Panc1 (cell line): Measurements from ENCODE around the gene FRRS1L.

Source experiments
- CTCF ChIP-seq: fragments of 450-650 bp; IDR thresholded peaks from 2 replicates; pipeline ENCODE4 v1.5.1; 2017; ENCODE audit warnings: mild to moderate bottlenecking
- POLR2AphosphoS5 ChIP-seq: IDR thresholded peaks from 2 replicates; pipeline ENCODE4 v1.6.1; 2012; ENCODE audit warnings: mild to moderate bottlenecking, low read depth, low read length, moderate library complexity
- SIN3A ChIP-seq: IDR thresholded peaks from 2 replicates; pipeline ENCODE4 v1.6.1; 2012; ENCODE audit warnings: low read depth, mild to moderate bottlenecking, low read length, moderate library complexity, borderline replicate concordance; ENCODE audit not compliant: insufficient read depth
- TCF7L2 ChIP-seq: IDR thresholded peaks from 2 replicates; pipeline ENCODE4 v1.6.1; 2011; ENCODE audit warnings: mild to moderate bottlenecking, low read depth, low read length, inconsistent platforms
- TF ChIP-seq, protein P1 (sequence below), 2 experiments: IDR thresholded peaks; 2 replicates each; pipeline ENCODE4 v1.6.1; 2011 to 2012; ENCODE audit warnings: low read depth in 2 of 2, control low read depth in 1 of 2, low read length in 1 of 2, mild to moderate bottlenecking in 1 of 2, moderate library complexity in 1 of 2; ENCODE audit not compliant: insufficient read depth in 1 of 2

DNA sequence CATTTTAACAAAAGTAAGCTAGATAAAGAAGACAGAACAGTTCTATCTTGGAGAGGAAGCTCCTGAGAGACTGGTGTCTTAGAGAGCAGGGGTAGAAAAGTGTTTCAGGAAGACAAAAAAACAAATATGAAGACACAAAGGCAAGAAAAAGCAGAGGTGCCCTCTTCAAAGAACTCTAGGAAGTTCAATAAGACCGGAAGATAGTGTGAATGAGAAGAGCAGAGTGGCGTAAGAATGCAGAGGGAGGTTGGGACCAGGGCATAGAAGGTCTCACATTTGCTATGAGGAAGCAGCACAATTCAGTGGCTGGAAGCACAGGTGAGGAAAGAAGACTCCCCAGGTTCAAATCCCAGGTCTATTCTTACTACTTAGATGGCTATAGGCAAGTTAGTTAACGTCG is 69.9 kb downstream of the FRRS1L start:
- TF ChIP-seq CTCF (no peak), POLR2AphosphoS5 (no peak), TCF7L2 (no peak), SIN3A (no peak)
- TF ChIP-seq, protein P1, sequence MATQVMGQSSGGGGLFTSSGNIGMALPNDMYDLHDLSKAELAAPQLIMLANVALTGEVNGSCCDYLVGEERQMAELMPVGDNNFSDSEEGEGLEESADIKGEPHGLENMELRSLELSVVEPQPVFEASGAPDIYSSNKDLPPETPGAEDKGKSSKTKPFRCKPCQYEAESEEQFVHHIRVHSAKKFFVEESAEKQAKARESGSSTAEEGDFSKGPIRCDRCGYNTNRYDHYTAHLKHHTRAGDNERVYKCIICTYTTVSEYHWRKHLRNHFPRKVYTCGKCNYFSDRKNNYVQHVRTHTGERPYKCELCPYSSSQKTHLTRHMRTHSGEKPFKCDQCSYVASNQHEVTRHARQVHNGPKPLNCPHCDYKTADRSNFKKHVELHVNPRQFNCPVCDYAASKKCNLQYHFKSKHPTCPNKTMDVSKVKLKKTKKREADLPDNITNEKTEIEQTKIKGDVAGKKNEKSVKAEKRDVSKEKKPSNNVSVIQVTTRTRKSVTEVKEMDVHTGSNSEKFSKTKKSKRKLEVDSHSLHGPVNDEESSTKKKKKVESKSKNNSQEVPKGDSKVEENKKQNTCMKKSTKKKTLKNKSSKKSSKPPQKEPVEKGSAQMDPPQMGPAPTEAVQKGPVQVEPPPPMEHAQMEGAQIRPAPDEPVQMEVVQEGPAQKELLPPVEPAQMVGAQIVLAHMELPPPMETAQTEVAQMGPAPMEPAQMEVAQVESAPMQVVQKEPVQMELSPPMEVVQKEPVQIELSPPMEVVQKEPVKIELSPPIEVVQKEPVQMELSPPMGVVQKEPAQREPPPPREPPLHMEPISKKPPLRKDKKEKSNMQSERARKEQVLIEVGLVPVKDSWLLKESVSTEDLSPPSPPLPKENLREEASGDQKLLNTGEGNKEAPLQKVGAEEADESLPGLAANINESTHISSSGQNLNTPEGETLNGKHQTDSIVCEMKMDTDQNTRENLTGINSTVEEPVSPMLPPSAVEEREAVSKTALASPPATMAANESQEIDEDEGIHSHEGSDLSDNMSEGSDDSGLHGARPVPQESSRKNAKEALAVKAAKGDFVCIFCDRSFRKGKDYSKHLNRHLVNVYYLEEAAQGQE (IDR thresholded peaks at IDR 0.05; ENCODE audit: insufficient read depth in 1 of 2, low read depth in 2 of 2, low read length in 1 of 2) = no peak
